Sigmoid colon (tissue), 4 donors: Measurements from ENCODE around the gene FDPS.

Experiments used
- CTCF ChIP-seq, 4 experiments: fragments of 450-650 bp in 3 of 4; fragments of 200-600 bp in 1 of 4; IDR thresholded peaks; one replicate each; pipeline ENCODE4 v1.5.1; 2016 to 2019; ENCODE audit warnings: antibody characterized with exemption in 4 of 4, mild to moderate bottlenecking in 3 of 4, moderate library complexity in 2 of 4
- EP300 ChIP-seq, 4 donors: sonication (generic); formaldehyde crosslinking; IDR thresholded peaks; one replicate each; pipeline ENCODE4 v1.6.1; 2017; ENCODE audit warnings: antibody characterized with exemption in 4 of 4
- POLR2A ChIP-seq, 2 donors: fragments of 450-650 bp; IDR thresholded peaks; one replicate each; pipeline ENCODE4 v1.6.1; 2016; ENCODE audit warnings: antibody characterized with exemption in 2 of 2, mild to moderate bottlenecking in 2 of 2, moderate library complexity in 2 of 2
- POLR2AphosphoS5 ChIP-seq, 4 donors: sonication (generic); formaldehyde crosslinking; IDR thresholded peaks; one replicate each; pipeline ENCODE4 v1.6.1; 2017; ENCODE audit warnings: antibody characterized with exemption in 4 of 4

GRCh38 chr1:155326631-155327037, 18.0 kb downstream of the FDPS start:
- no peak for TF ChIP-seq POLR2A (IDR thresholded peaks at IDR 0.05)
- no peak for TF ChIP-seq CTCF (IDR thresholded peaks at IDR 0.05)
- no peak for TF ChIP-seq POLR2AphosphoS5 (IDR thresholded peaks at IDR 0.05)
- no peak for TF ChIP-seq EP300 (IDR thresholded peaks at IDR 0.05)
